ENCODE measurements around the gene NUP210L. TPM values are rescaled to one million over a fixed set of nuclear protein-coding genes. Genes with fewer than 3 reads are reported as not detected.

NUP210L gene
- total and polyA plus RNA-seq, 4 donors: 0.08 TPM; not detected in 3

GRCh38 chr1:154179946-154180687, 25.2 kb upstream of the NUP210L start:
- peak overlapping the region in 1 of 2 donors; percentile 63 for H3K9ac ChIP-seq (ENCODE audit: low read depth in 1 of 2, low read length in 2 of 2)
- H3K4me3 ChIP-seq (ENCODE audit: low read depth in 1 of 3, low read length in 3 of 3): no peak overlapping the region
- H3K27ac ChIP-seq (ENCODE audit: low read depth in 1 of 2, low read length in 2 of 2): peak overlapping the region; percentile 32 to 72

GRCh38 chr1:154178911-154179811, 24.3 kb upstream of the NUP210L start:
- H3K4me3 ChIP-seq (ENCODE audit: low read depth in 1 of 3, low read length in 3 of 3): peak overlapping the region in 1 of 3 donors; percentile 44
- H3K9ac ChIP-seq (ENCODE audit: low read depth in 1 of 2, low read length in 2 of 2): peak overlapping the region in 1 of 2 donors; percentile 76
- H3K36me3 ChIP-seq (ENCODE audit: control insufficient read depth in 4 of 4, insufficient read depth in 3 of 4, low read depth in 1 of 4, low read length in 3 of 4): peaks cover 0 to 4% (median 1%) of the 10 kb centered on the region in 4 donors
- H3K4me1 ChIP-seq (ENCODE audit: control insufficient read depth in 4 of 4, insufficient read depth in 4 of 4, low read length in 3 of 4): peaks cover 14 to 53% (median 44%) of the 10 kb centered on the region in 4 donors
- H3K27ac ChIP-seq (ENCODE audit: low read depth in 1 of 2, low read length in 2 of 2): peak overlapping the region; percentile 62 to 72
- H3K27me3 ChIP-seq (ENCODE audit: control insufficient read depth in 4 of 4, insufficient read depth in 4 of 4, low read length in 3 of 4): no peaks in the 10 kb centered on the region
- 31% methylated on average over 10 of the region's 10 CpGs for WGBS
- DNase-seq (ENCODE audit: low spot score): no peak
- no peaks in the 10 kb centered on the region for H3K9me3 ChIP-seq (ENCODE audit: control insufficient read depth in 4 of 4, low read length in 3 of 4)
- TF ChIP-seq HNF4G (IDR thresholded peaks at IDR 0.05): peak; percentile 44
- TF ChIP-seq TAF1 (conservative IDR thresholded peaks at IDR 0.05): no peak
- peak; percentile 79 to 80 for TF ChIP-seq HNF4A (conservative IDR thresholded peaks at IDR 0.05)
- TF ChIP-seq, protein P1, sequence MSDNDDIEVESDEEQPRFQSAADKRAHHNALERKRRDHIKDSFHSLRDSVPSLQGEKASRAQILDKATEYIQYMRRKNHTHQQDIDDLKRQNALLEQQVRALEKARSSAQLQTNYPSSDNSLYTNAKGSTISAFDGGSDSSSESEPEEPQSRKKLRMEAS (IDR thresholded peaks at IDR 0.05): no peak
- TF ChIP-seq GABPA (IDR thresholded peaks at IDR 0.05 in 1 of 2, conservative IDR thresholded peaks at IDR 0.05 in 1 of 2): peak in 1 of 2 donors; percentile 71
- TF ChIP-seq, protein P2, sequence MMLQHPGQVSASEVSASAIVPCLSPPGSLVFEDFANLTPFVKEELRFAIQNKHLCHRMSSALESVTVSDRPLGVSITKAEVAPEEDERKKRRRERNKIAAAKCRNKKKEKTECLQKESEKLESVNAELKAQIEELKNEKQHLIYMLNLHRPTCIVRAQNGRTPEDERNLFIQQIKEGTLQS (IDR thresholded peaks at IDR 0.05): no peak
- peak; percentile 69 for TF ChIP-seq YY1 (IDR thresholded peaks at IDR 0.05)
- TF ChIP-seq SP1 (IDR thresholded peaks at IDR 0.05): peak; percentile 94
- no peak for TF ChIP-seq EGR1 (IDR thresholded peaks at IDR 0.05; ENCODE audit: low read depth in 2 of 2)
- TF ChIP-seq FOXA2 (IDR thresholded peaks at IDR 0.05): peak; percentile 91
- peak in 1 of 2 donors; percentile 57 for TF ChIP-seq JUND (IDR thresholded peaks at IDR 0.05)
- peak; percentile 82 to 85 for TF ChIP-seq RXRA (IDR thresholded peaks at IDR 0.05)
- TF ChIP-seq, protein P3, sequence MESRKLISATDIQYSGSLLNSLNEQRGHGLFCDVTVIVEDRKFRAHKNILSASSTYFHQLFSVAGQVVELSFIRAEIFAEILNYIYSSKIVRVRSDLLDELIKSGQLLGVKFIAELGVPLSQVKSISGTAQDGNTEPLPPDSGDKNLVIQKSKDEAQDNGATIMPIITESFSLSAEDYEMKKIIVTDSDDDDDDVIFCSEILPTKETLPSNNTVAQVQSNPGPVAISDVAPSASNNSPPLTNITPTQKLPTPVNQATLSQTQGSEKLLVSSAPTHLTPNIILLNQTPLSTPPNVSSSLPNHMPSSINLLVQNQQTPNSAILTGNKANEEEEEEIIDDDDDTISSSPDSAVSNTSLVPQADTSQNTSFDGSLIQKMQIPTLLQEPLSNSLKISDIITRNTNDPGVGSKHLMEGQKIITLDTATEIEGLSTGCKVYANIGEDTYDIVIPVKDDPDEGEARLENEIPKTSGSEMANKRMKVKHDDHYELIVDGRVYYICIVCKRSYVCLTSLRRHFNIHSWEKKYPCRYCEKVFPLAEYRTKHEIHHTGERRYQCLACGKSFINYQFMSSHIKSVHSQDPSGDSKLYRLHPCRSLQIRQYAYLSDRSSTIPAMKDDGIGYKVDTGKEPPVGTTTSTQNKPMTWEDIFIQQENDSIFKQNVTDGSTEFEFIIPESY (IDR thresholded peaks at IDR 0.05): peak; percentile 33
- TF ChIP-seq FOXA1 (IDR thresholded peaks at IDR 0.05): peak; percentile 84
- TF ChIP-seq NR2F2 (IDR thresholded peaks at IDR 0.05): peak; percentile 20

More at GRCh38 chr1:154179946-154180687, 25.2 kb upstream of the NUP210L start:
- no peaks in the 10 kb centered on the region for H3K9me3 ChIP-seq (ENCODE audit: control insufficient read depth in 4 of 4, low read length in 3 of 4)
- 72% methylated on average over 3 of the region's 3 CpGs for WGBS
- TF ChIP-seq, protein P3 (IDR thresholded peaks at IDR 0.05): no peak
- TF ChIP-seq YY1 (IDR thresholded peaks at IDR 0.05) (no peak), FOXA2 (IDR thresholded peaks at IDR 0.05) (no peak), TAF1 (conservative IDR thresholded peaks at IDR 0.05) (no peak), HNF4A (conservative IDR thresholded peaks at IDR 0.05) (no peak), JUND (IDR thresholded peaks at IDR 0.05) (no peak), RXRA (IDR thresholded peaks at IDR 0.05) (no peak), GABPA (IDR thresholded peaks at IDR 0.05 in 1 of 2, conservative IDR thresholded peaks at IDR 0.05 in 1 of 2) (no peak), RAD21 (IDR thresholded peaks at IDR 0.05) (no peak), EGR1 (IDR thresholded peaks at IDR 0.05; ENCODE audit: low read depth in 2 of 2) (no peak)
- TF ChIP-seq, protein P4, sequence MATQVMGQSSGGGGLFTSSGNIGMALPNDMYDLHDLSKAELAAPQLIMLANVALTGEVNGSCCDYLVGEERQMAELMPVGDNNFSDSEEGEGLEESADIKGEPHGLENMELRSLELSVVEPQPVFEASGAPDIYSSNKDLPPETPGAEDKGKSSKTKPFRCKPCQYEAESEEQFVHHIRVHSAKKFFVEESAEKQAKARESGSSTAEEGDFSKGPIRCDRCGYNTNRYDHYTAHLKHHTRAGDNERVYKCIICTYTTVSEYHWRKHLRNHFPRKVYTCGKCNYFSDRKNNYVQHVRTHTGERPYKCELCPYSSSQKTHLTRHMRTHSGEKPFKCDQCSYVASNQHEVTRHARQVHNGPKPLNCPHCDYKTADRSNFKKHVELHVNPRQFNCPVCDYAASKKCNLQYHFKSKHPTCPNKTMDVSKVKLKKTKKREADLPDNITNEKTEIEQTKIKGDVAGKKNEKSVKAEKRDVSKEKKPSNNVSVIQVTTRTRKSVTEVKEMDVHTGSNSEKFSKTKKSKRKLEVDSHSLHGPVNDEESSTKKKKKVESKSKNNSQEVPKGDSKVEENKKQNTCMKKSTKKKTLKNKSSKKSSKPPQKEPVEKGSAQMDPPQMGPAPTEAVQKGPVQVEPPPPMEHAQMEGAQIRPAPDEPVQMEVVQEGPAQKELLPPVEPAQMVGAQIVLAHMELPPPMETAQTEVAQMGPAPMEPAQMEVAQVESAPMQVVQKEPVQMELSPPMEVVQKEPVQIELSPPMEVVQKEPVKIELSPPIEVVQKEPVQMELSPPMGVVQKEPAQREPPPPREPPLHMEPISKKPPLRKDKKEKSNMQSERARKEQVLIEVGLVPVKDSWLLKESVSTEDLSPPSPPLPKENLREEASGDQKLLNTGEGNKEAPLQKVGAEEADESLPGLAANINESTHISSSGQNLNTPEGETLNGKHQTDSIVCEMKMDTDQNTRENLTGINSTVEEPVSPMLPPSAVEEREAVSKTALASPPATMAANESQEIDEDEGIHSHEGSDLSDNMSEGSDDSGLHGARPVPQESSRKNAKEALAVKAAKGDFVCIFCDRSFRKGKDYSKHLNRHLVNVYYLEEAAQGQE (IDR thresholded peaks at IDR 0.05): no peak
- TF ChIP-seq, protein P1 (IDR thresholded peaks at IDR 0.05): no peak
- DNase-seq (ENCODE audit: low spot score): no peak
- no peaks in the 10 kb centered on the region for H3K27me3 ChIP-seq (ENCODE audit: control insufficient read depth in 4 of 4, insufficient read depth in 4 of 4, low read length in 3 of 4)
- peaks cover 14 to 53% (median 44%) of the 10 kb centered on the region in 4 donors for H3K4me1 ChIP-seq (ENCODE audit: control insufficient read depth in 4 of 4, insufficient read depth in 4 of 4, low read length in 3 of 4)
- H3K36me3 ChIP-seq (ENCODE audit: control insufficient read depth in 4 of 4, insufficient read depth in 3 of 4, low read depth in 1 of 4, low read length in 3 of 4): peaks cover 0 to 4% (median 1%) of the 10 kb centered on the region in 4 donors

Measured in liver (tissue), 9 donors.